HL-60 (cell line): ENCODE data around the gene PRICKLE4.

Experiments
- POLR2AphosphoS5 ChIP-seq: IDR thresholded peaks from 2 replicates; pipeline ENCODE4 v1.6.1; 2012; ENCODE audit warnings: low read depth
- REST ChIP-seq: IDR thresholded peaks from 2 replicates; pipeline ENCODE4 v1.6.1; 2012; ENCODE audit warnings: low read depth; ENCODE audit not compliant: insufficient replicate concordance
- TF ChIP-seq, protein P1 (sequence below): IDR thresholded peaks from one replicate; pipeline ENCODE4 v1.5.1; 2011; ENCODE audit warnings: low read length, control low read depth, inconsistent platforms; ENCODE audit not compliant: insufficient read depth

DNA sequence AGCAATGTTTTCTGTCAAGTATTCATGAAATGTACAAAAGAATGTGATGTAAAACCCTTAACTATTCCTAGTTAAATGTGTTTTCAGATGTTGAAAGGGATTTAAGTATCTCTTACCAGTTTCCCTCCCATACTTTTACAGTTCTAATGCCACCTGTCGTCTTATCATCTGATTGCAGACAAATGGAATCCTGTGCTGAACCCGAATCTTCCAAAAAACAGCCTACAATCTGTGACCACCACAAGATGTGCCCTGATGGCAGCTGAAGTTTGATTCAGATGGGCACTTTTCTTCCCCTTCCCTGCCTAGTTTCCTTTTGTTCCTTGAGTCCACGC, 8.8 kb downstream of the PRICKLE4 start:
- TF ChIP-seq, protein P1, sequence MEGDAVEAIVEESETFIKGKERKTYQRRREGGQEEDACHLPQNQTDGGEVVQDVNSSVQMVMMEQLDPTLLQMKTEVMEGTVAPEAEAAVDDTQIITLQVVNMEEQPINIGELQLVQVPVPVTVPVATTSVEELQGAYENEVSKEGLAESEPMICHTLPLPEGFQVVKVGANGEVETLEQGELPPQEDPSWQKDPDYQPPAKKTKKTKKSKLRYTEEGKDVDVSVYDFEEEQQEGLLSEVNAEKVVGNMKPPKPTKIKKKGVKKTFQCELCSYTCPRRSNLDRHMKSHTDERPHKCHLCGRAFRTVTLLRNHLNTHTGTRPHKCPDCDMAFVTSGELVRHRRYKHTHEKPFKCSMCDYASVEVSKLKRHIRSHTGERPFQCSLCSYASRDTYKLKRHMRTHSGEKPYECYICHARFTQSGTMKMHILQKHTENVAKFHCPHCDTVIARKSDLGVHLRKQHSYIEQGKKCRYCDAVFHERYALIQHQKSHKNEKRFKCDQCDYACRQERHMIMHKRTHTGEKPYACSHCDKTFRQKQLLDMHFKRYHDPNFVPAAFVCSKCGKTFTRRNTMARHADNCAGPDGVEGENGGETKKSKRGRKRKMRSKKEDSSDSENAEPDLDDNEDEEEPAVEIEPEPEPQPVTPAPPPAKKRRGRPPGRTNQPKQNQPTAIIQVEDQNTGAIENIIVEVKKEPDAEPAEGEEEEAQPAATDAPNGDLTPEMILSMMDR, result no peak
- TF ChIP-seq POLR2AphosphoS5 (no peak), REST (no peak)
